ENCODE results near the gene MYBL2.

The MYBL2 gene

GRCh38 chr20:43667341-43668132, 623 bp downstream of the MYBL2 start:
- peak overlapping the region; percentile 64 for H3K4me3 Mint-ChIP-seq

GRCh38 chr20:43669332-43669731, 2.4 kb downstream of the MYBL2 start:
- Mint-ChIP-seq H3K9me3 (no peaks in the 10 kb centered on the region), H3K36me3 (peaks cover 25% of the 10 kb centered on the region), H3K4me1 (no peaks in the 10 kb centered on the region), H3K4me3 (no peak overlapping the region), H3K27ac (no peak overlapping the region)
- DNase-seq (ENCODE audit: low spot score in 2 of 2) (no peak), ATAC-seq (no peak)

More at GRCh38 chr20:43667341-43668132, 623 bp downstream of the MYBL2 start:
- Mint-ChIP-seq H3K9me3 (no peaks in the 10 kb centered on the region), H3K27ac (no peak overlapping the region), H3K36me3 (peaks cover 13% of the 10 kb centered on the region), H3K4me1 (no peaks in the 10 kb centered on the region)
- peak; percentile 46 for ATAC-seq
- peak in 1 of 2 donors; percentile 56 for DNase-seq (ENCODE audit: low spot score in 2 of 2)

- H3K4me3 Mint-ChIP-seq = no peak overlapping the region
- ATAC-seq (no peak), DNase-seq (ENCODE audit: low spot score in 2 of 2) (no peak)
- H3K4me1 Mint-ChIP-seq = no peaks in the 10 kb centered on the region
- peaks cover 36% of the 10 kb centered on the region for H3K36me3 Mint-ChIP-seq
- no peaks in the 10 kb centered on the region for H3K9me3 Mint-ChIP-seq
- no peak overlapping the region for H3K27ac Mint-ChIP-seq
Observed at GRCh38 chr20:43670423-43670822, 3.5 kb downstream of the MYBL2 start.

GRCh38 chr20:43676368-43676767, 9.5 kb downstream of the MYBL2 start:
- no peak overlapping the region for H3K4me3 Mint-ChIP-seq
- no peak for ATAC-seq
- H3K4me1 Mint-ChIP-seq = peaks cover 3% of the 10 kb centered on the region
- no peak for DNase-seq (ENCODE audit: low spot score in 2 of 2)
- no peaks in the 10 kb centered on the region for H3K9me3 Mint-ChIP-seq
- H3K27ac Mint-ChIP-seq = no peak overlapping the region
- peaks cover 34% of the 10 kb centered on the region for H3K36me3 Mint-ChIP-seq

- ATAC-seq (no peak), DNase-seq (ENCODE audit: low spot score in 2 of 2) (no peak)
- Mint-ChIP-seq H3K27ac (no peak overlapping the region), H3K36me3 (peaks cover 30% of the 10 kb centered on the region), H3K4me1 (peaks cover 6% of the 10 kb centered on the region), H3K4me3 (no peak overlapping the region), H3K9me3 (no peaks in the 10 kb centered on the region)
Observed at GRCh38 chr20:43680981-43681380, 14.1 kb downstream of the MYBL2 start.

GRCh38 chr20:43681468-43681942, 14.6 kb downstream of the MYBL2 start:
- H3K36me3 Mint-ChIP-seq = peaks cover 32% of the 10 kb centered on the region
- no peaks in the 10 kb centered on the region for H3K9me3 Mint-ChIP-seq
- peaks cover 6% of the 10 kb centered on the region for H3K4me1 Mint-ChIP-seq
- ATAC-seq = peak; percentile 11
- no peak overlapping the region for H3K4me3 Mint-ChIP-seq
- H3K27ac Mint-ChIP-seq = no peak overlapping the region
- DNase-seq (ENCODE audit: low spot score in 2 of 2) = no peak

GRCh38 chr20:43681991-43682410, 15.1 kb downstream of the MYBL2 start:
- no peaks in the 10 kb centered on the region for H3K9me3 Mint-ChIP-seq
- peak; percentile 32 for ATAC-seq
- H3K36me3 Mint-ChIP-seq = peaks cover 34% of the 10 kb centered on the region
- peaks cover 6% of the 10 kb centered on the region for H3K4me1 Mint-ChIP-seq
- DNase-seq (ENCODE audit: low spot score in 2 of 2) = no peak
- H3K4me3 Mint-ChIP-seq = no peak overlapping the region
- no peak overlapping the region for H3K27ac Mint-ChIP-seq

GRCh38 chr20:43682446-43682845, 15.5 kb downstream of the MYBL2 start:
- Mint-ChIP-seq H3K4me3 (no peak overlapping the region), H3K27ac (no peak overlapping the region)

GRCh38 chr20:43686820-43687219, 19.9 kb downstream of the MYBL2 start:
- ATAC-seq = no peak
- no peaks in the 10 kb centered on the region for H3K9me3 Mint-ChIP-seq
- no peak overlapping the region for H3K27ac Mint-ChIP-seq
- no peak overlapping the region for H3K4me3 Mint-ChIP-seq
- no peak for DNase-seq (ENCODE audit: low spot score in 2 of 2)
- peaks cover 44% of the 10 kb centered on the region for H3K36me3 Mint-ChIP-seq
- no peaks in the 10 kb centered on the region for H3K4me1 Mint-ChIP-seq

More at GRCh38 chr20:43682446-43682845, 15.5 kb downstream of the MYBL2 start:
- Mint-ChIP-seq H3K4me1 (peaks cover 6% of the 10 kb centered on the region), H3K9me3 (no peaks in the 10 kb centered on the region), H3K36me3 (peaks cover 34% of the 10 kb centered on the region)
- ATAC-seq (no peak), DNase-seq (ENCODE audit: low spot score in 2 of 2) (no peak)

- Mint-ChIP-seq H3K9me3 (no peaks in the 10 kb centered on the region), H3K4me3 (no peak overlapping the region), H3K27ac (peak overlapping the region; percentile 70), H3K36me3 (peaks cover 46% of the 10 kb centered on the region), H3K4me1 (no peaks in the 10 kb centered on the region)
- DNase-seq (ENCODE audit: low spot score in 2 of 2) (no peak), ATAC-seq (no peak)
Observed at GRCh38 chr20:43689165-43689564, 22.3 kb downstream of the MYBL2 start.

- H3K4me1 Mint-ChIP-seq = no peaks in the 10 kb centered on the region
Observed at GRCh38 chr20:43690943-43691598, 24.2 kb downstream of the MYBL2 start.

GRCh38 chr20:43691928-43692524, 25.1 kb downstream of the MYBL2 start:
- DNase-seq (ENCODE audit: low spot score in 2 of 2) = peak; percentile 47 to 74
- ATAC-seq = peak; percentile 69
- peaks cover 29% of the 10 kb centered on the region for H3K36me3 Mint-ChIP-seq

More at GRCh38 chr20:43690943-43691598, 24.2 kb downstream of the MYBL2 start:
- Mint-ChIP-seq H3K36me3 (peaks cover 37% of the 10 kb centered on the region), H3K9me3 (no peaks in the 10 kb centered on the region), H3K4me3 (no peak overlapping the region), H3K27ac (no peak overlapping the region)
- ATAC-seq (no peak), DNase-seq (ENCODE audit: low spot score in 2 of 2) (no peak)

GRCh38 chr20:43694763-43695162, 27.8 kb downstream of the MYBL2 start:
- no peak for ATAC-seq
- peaks cover 23% of the 10 kb centered on the region for H3K36me3 Mint-ChIP-seq
- H3K4me3 Mint-ChIP-seq = no peak overlapping the region
- no peak overlapping the region for H3K27ac Mint-ChIP-seq
- H3K9me3 Mint-ChIP-seq = no peaks in the 10 kb centered on the region
- peaks cover 6% of the 10 kb centered on the region for H3K4me1 Mint-ChIP-seq
- no peak for DNase-seq (ENCODE audit: low spot score in 2 of 2)

More at GRCh38 chr20:43691928-43692524, 25.1 kb downstream of the MYBL2 start:
- H3K4me1 Mint-ChIP-seq = no peaks in the 10 kb centered on the region
- H3K4me3 Mint-ChIP-seq = no peak overlapping the region
- no peaks in the 10 kb centered on the region for H3K9me3 Mint-ChIP-seq
- no peak overlapping the region for H3K27ac Mint-ChIP-seq

- H3K4me3 Mint-ChIP-seq = no peak overlapping the region
- no peak for ATAC-seq
- peaks cover 30% of the 10 kb centered on the region for H3K36me3 Mint-ChIP-seq
- DNase-seq (ENCODE audit: low spot score in 2 of 2) = no peak
- no peak overlapping the region for H3K27ac Mint-ChIP-seq
- peaks cover 14% of the 10 kb centered on the region for H3K4me1 Mint-ChIP-seq
- H3K9me3 Mint-ChIP-seq = no peaks in the 10 kb centered on the region
Observed at GRCh38 chr20:43695571-43695970, 28.7 kb downstream of the MYBL2 start.

- Mint-ChIP-seq H3K9me3 (no peaks in the 10 kb centered on the region), H3K36me3 (peaks cover 16% of the 10 kb centered on the region), H3K27ac (peak overlapping the region; percentile 82), H3K4me3 (no peak overlapping the region), H3K4me1 (peaks cover 15% of the 10 kb centered on the region)
- ATAC-seq = peak; percentile 66
- no peak for DNase-seq (ENCODE audit: low spot score in 2 of 2)
Observed at GRCh38 chr20:43699941-43700565, 33.1 kb downstream of the MYBL2 start.
